ENCODE results near the gene ZMAT3.
A peak's percentile ranks its signal among the peaks of the same experiment; 100 is the strongest.
"Not testable (repeated sequence)": the region's sequence is repeated elsewhere in the genome, so short reads cannot be mapped to it uniquely, and the experiment has no call there.

Gene ZMAT3

GRCh38 chr3:179068779-179069530 is 2.7 kb downstream of the ZMAT3 start:
- DNase-seq = peak; percentile 50

GRCh38 chr3:179067839-179068238 is 3.8 kb downstream of the ZMAT3 start:
- no peak for DNase-seq

GRCh38 chr3:179067291-179067690 is 4.3 kb downstream of the ZMAT3 start:
- DNase-seq = no peak

GRCh38 chr3:179063945-179064560 is 7.6 kb downstream of the ZMAT3 start:
- no peak for DNase-seq

GRCh38 chr3:179056326-179056725 is 15.3 kb downstream of the ZMAT3 start:
- no peak for DNase-seq

- not testable (repeated sequence) for DNase-seq
Observed at GRCh38 chr3:179054565-179054964, 17.0 kb downstream of the ZMAT3 start.

- DNase-seq = no peak
Observed at GRCh38 chr3:179046497-179047353, 24.9 kb downstream of the ZMAT3 start.

- no peak for DNase-seq
Observed at GRCh38 chr3:179045719-179046402, 25.7 kb downstream of the ZMAT3 start.

GRCh38 chr3:179038899-179039251 is 32.7 kb downstream of the ZMAT3 start:
- DNase-seq = not testable (repeated sequence)

GRCh38 chr3:179038216-179038898 is 33.3 kb downstream of the ZMAT3 start:
- no peak for DNase-seq

GRCh38 chr3:179037351-179037750 is 34.3 kb downstream of the ZMAT3 start:
- peak; percentile 61 for DNase-seq

- no peak for DNase-seq
Observed at GRCh38 chr3:179036626-179037300, 34.8 kb downstream of the ZMAT3 start.

- DNase-seq = no peak
Observed at GRCh38 chr3:179036226-179036625, 35.4 kb downstream of the ZMAT3 start.

- no peak for DNase-seq
Observed at GRCh38 chr3:179035232-179035631, 36.4 kb downstream of the ZMAT3 start.

- DNase-seq = not testable (repeated sequence)
Observed at GRCh38 chr3:179033304-179033657, 38.3 kb downstream of the ZMAT3 start.

- not testable (repeated sequence) for DNase-seq
Observed at GRCh38 chr3:179032454-179033303, 38.9 kb downstream of the ZMAT3 start.

- DNase-seq = no peak
Observed at GRCh38 chr3:179029096-179029495, 42.5 kb downstream of the ZMAT3 start.

GRCh38 chr3:179028408-179028807 is 43.2 kb downstream of the ZMAT3 start:
- DNase-seq = no peak

- DNase-seq = no peak
Observed at GRCh38 chr3:179027326-179027900, 44.2 kb downstream of the ZMAT3 start.

- no peak for DNase-seq
Observed at GRCh38 chr3:179026636-179027035, 45.0 kb downstream of the ZMAT3 start.
